NT2/D1 (cell line): ENCODE data around the gene SLC34A3.

ENCODE experiments used
- SUZ12 ChIP-seq: IDR thresholded peaks from 2 replicates; pipeline ENCODE4 v1.6.1; 2011; ENCODE audit not compliant: insufficient read length, insufficient read depth; ENCODE audit errors: extremely low read depth
- YY1 ChIP-seq: IDR thresholded peaks from 2 replicates; pipeline ENCODE4 v1.6.1; 2011; ENCODE audit not compliant: insufficient read length, insufficient read depth
- ZNF274 ChIP-seq: IDR thresholded peaks from 2 replicates; pipeline ENCODE4 v1.6.1; 2011; ENCODE audit warnings: mild to moderate bottlenecking, low read depth, low read length

DNA sequence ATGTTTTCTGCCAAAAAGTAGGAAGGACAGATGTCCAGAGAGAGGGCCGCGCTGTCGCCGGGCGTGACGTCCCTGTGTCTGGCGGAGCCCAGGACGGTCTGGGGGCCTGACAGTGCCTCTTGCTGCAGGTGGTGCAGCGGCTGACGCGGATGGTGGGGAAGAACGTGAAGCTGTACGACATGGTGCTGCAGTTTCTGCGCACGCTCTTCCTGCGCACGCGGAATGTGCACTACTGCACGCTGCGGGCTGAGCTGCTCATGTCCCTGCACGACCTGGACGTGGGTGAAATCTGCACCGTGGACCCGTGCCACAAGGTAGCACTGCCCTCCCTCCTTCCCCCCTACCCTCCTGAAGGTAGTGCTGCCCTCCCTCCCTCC is 32.2 kb downstream of the SLC34A3 start:
- TF ChIP-seq SUZ12: no peak
- no peak for TF ChIP-seq ZNF274
- no peak for TF ChIP-seq YY1
